ENCODE data around the gene PCDH12. TPM values are rescaled to one million over a fixed set of nuclear protein-coding genes. Genes with fewer than 3 reads are reported as not detected.

Gene PCDH12
- total and polyA plus RNA-seq, 11 donors = 2.9 to 23.9 (median 10.8) TPM

- intact Hi-C loops (cut with DNase I) = loop anchor here in 4 of 10 donors (10.0 kb wide), 4 partner anchors 549 to 709 kb away; no protein-coding TSS in a partner anchor
- H3K27me3 ChIP-seq = no peaks in the 10 kb centered on the region
Observed at GRCh38 chr5:141995656-141996055, 37.7 kb upstream of the PCDH12 start.

GRCh38 chr5:141994511-141995136 is 36.6 kb upstream of the PCDH12 start:
- DNase-seq (no peak), ATAC-seq (no peak)
- H3K4me1 ChIP-seq = peaks cover 0 to 16% (median 6%) of the 10 kb centered on the region in 12 donors
- TF ChIP-seq CTCF (IDR thresholded peaks at IDR 0.05) (no peak), POLR2A (IDR thresholded peaks at IDR 0.05) (no peak)
- 51 to 63% (median 59%) methylated on average over 4 of the region's 4 CpGs for WGBS, 4 donors
- H3K27me3 ChIP-seq = no peaks in the 10 kb centered on the region
- H3K4me3 ChIP-seq = no peak overlapping the region
- no peaks in the 10 kb centered on the region for H3K9me3 ChIP-seq
- no peak overlapping the region for H3K27ac ChIP-seq
- intact Hi-C loops (cut with DNase I) = loop anchor here (5.0 to 10.0 kb wide), 6 partner anchors 148 to 710 kb away; no protein-coding TSS in a partner anchor
- peaks cover 0 to 90% (median 68%) of the 10 kb centered on the region in 9 donors for H3K36me3 ChIP-seq

More at GRCh38 chr5:141995656-141996055, 37.7 kb upstream of the PCDH12 start:
- peaks cover 0 to 16% (median 6%) of the 10 kb centered on the region in 12 donors for H3K4me1 ChIP-seq
- 97 to 99% (median 99%) methylated on average over 3 of the region's 3 CpGs for WGBS, 4 donors
- no peaks in the 10 kb centered on the region for H3K9me3 ChIP-seq
- TF ChIP-seq POLR2A (IDR thresholded peaks at IDR 0.05) (no peak), CTCF (IDR thresholded peaks at IDR 0.05) (no peak)
- no peak for ATAC-seq
- H3K27ac ChIP-seq = no peak overlapping the region
- no peak for DNase-seq
- H3K36me3 ChIP-seq = peaks cover 0 to 91% (median 63%) of the 10 kb centered on the region in 9 donors
- H3K4me3 ChIP-seq = no peak overlapping the region

- WGBS, 4 donors = 9 to 11% (median 11%) methylated on average over 2 of the region's 2 CpGs
- H3K4me3 ChIP-seq = no peak overlapping the region
- no peaks in the 10 kb centered on the region for H3K9me3 ChIP-seq
- peak overlapping the region in 1 of 12 donors; percentile 11 for H3K27ac ChIP-seq
- TF ChIP-seq CTCF (IDR thresholded peaks at IDR 0.05) (peak; percentile 71 to 91 (median 80)), POLR2A (IDR thresholded peaks at IDR 0.05) (no peak)
- intact Hi-C loops (cut with DNase I) = loop anchor here (1.0 to 10.0 kb wide), 7 partner anchors 150 to 712 kb away; no protein-coding TSS in a partner anchor
- peaks cover 0 to 16% (median 6%) of the 10 kb centered on the region in 12 donors for H3K4me1 ChIP-seq
- H3K36me3 ChIP-seq = peaks cover 0 to 94% (median 78%) of the 10 kb centered on the region in 9 donors
- DNase-seq (peak in 4 of 5 donors; percentile 54 to 65 (median 65)), ATAC-seq (peak; percentile 59 to 78 (median 72))
- H3K27me3 ChIP-seq = no peaks in the 10 kb centered on the region
Observed at GRCh38 chr5:141992349-141992963, 34.5 kb upstream of the PCDH12 start.

- Histone ChIP-seq H3K9me3 (no peaks in the 10 kb centered on the region), H3K4me3 (no peak overlapping the region), H3K4me1 (peaks cover 0 to 13% (median 6%) of the 10 kb centered on the region in 12 donors), H3K27me3 (no peaks in the 10 kb centered on the region), H3K36me3 (peaks cover 0 to 96% (median 92%) of the 10 kb centered on the region in 9 donors), H3K27ac (no peak overlapping the region)
- ATAC-seq = no peak
- WGBS, 4 donors = 0 to 51% (median 0%) methylated on average over 1 of the region's 1 CpG
- intact Hi-C loops (cut with DNase I) = loop anchor here (2.0 to 10.0 kb wide), 7 partner anchors 153 to 715 kb away; no protein-coding TSS in a partner anchor
- DNase-seq = no peak
- TF ChIP-seq CTCF (IDR thresholded peaks at IDR 0.05) = no peak
- TF ChIP-seq POLR2A (IDR thresholded peaks at IDR 0.05) = no peak
Observed at GRCh38 chr5:141989720-141990119, 31.7 kb upstream of the PCDH12 start.

Measured in heart left ventricle (tissue), 16 donors.